Vagina (tissue), 2 donors: Measurements from ENCODE around the gene ARHGAP26.

Experiments
- CTCF ChIP-seq, 3 experiments: fragments of 450-650 bp in 2 of 3; fragments of 200-600 bp in 1 of 3; sonication (generic) in 1 of 3; IDR thresholded peaks; one replicate each; pipeline ENCODE4 v1.5.1; 2017 to 2019; ENCODE audit warnings: antibody characterized with exemption in 3 of 3, mild to moderate bottlenecking in 2 of 3, moderate library complexity in 2 of 3
- POLR2A ChIP-seq, 2 donors: fragments of 450-650 bp; IDR thresholded peaks; one replicate each; pipeline ENCODE4 v1.6.1; 2017; ENCODE audit warnings: antibody characterized with exemption in 2 of 2, mild to moderate bottlenecking in 2 of 2, moderate library complexity in 2 of 2
- POLR2AphosphoS5 ChIP-seq, 2 donors: sonication (generic); formaldehyde crosslinking; IDR thresholded peaks; one replicate each; pipeline ENCODE4 v1.9.0; 2017; ENCODE audit warnings: antibody characterized with exemption in 2 of 2, mild to moderate bottlenecking in 2 of 2, low read depth in 1 of 2; ENCODE audit not compliant: insufficient read depth in 1 of 2

GRCh38 chr5:142735323-142736246, 34.6 kb upstream of the ARHGAP26 start:
- TF ChIP-seq CTCF (IDR thresholded peaks at IDR 0.05) (no peak), POLR2AphosphoS5 (IDR thresholded peaks at IDR 0.05; ENCODE audit: insufficient read depth in 1 of 2, low read depth in 1 of 2) (no peak), POLR2A (IDR thresholded peaks at IDR 0.05) (no peak)
